HEK293T (cell line): ENCODE measurements around the gene SLC16A4.

Source experiments
- L3MBTL2 ChIP-seq: fragments of 450-650 bp; conservative IDR thresholded peaks from 2 replicates; pipeline ENCODE4 v1.6.1; 2016; ENCODE audit warnings: mild to moderate bottlenecking
- LEF1 ChIP-seq: fragments of 450-650 bp; IDR thresholded peaks from 2 replicates; pipeline ENCODE4 v1.6.1; 2017; ENCODE audit warnings: mild to moderate bottlenecking, borderline replicate concordance
- ZNF384 ChIP-seq: fragments of 450-650 bp; IDR thresholded peaks from 2 replicates; pipeline ENCODE4 v1.6.1; 2016

DNA sequence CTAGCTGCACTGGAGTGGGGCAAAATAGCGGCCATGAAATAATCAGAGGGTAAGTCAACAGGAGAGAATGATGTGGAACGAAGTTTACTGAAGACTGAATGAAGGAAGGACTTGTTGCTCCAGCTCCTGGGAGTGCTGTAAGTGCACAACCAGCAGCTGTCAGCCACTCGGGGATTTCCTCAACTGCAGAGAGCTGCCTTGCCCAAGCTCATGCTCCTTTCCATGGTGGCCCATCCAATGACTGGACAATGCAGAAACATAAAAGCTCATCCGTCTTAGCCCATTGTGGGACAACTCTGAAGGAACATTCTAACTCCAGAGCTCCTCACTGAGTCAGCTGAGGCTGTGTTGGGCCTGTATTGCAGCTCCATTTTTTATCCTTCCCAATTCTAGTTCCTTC lies 72.8 kb downstream of the SLC16A4 start:
- TF ChIP-seq L3MBTL2 (no peak), LEF1 (no peak), ZNF384 (no peak)
